Stimulated activated naive CD8-positive, alpha-beta T cell treated with anti-CD3 and anti-CD28 coated beads, Interleukin-15, Interleukin-2, amounts not matched to agents 100 ng/mL and 50 ng/mL, for 24 hours (primary cell): ENCODE measurements around the gene KRTAP12-2.

Experiments
- H3K27ac Mint-ChIP-seq: one replicate; pipeline ENCODE4 v1.8.0; 2021; ENCODE audit warnings: mild to moderate bottlenecking, mixed read lengths
- H3K27me3 Mint-ChIP-seq: one replicate; pipeline ENCODE4 v1.8.0; 2021; ENCODE audit warnings: mixed read lengths
- H3K36me3 Mint-ChIP-seq: one replicate; pipeline ENCODE4 v1.8.0; 2021; ENCODE audit warnings: low read depth, mixed read lengths
- H3K4me1 Mint-ChIP-seq: one replicate; pipeline ENCODE4 v1.8.0; 2021; ENCODE audit warnings: low read depth, mixed read lengths
- H3K4me3 Mint-ChIP-seq: one replicate; pipeline ENCODE4 v1.8.0; 2021; ENCODE audit warnings: mild to moderate bottlenecking, mixed read lengths
- H3K9me3 Mint-ChIP-seq: one replicate; pipeline ENCODE4 v1.8.0; 2021; ENCODE audit warnings: mixed read lengths

KRTAP12-2 gene

DNA sequence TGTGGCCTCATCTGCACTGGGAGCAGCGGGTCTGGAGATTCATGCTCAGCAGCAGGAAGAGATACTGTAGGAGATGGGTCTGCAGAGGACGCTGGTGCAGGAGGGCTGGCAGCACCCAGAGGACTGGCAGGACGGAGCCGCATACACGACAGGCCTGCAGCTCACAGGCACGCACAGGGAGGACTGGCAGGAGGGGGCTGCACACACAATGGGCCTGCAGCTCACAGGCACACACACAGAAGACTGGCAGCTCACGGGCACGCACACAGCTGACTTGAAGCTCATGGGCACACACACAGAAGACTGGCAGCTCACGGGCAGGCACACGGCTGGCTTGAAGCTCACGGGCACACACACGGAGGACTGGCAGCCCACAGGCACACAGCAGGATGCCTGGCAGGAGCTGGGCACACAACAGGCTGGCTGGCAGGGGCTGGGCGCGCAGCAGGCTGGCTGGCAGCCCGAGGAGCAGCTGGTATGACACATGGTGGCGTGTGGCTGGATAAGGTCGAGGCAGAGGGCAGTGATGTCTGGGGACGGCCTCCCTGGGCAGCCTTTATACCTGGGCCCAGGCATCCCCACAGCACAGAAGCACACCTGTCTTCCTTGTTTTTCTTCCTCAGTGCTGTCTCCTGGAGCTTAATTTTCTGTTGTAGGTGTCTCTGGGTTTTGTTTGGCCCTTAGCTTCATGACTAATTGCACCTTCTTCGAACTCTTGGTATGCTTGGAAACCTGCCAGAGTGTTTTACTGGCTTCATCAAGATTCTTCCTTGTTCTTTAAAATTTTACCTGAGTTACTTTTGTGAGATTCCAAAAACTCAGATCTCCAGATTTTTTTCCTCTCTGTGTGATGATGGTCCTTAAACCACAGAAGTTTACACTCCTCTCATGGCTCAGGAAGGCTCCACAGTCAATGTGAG lies at the start of gene KRTAP12-2:
TSS of gene KRTAP12-2 (minus strand) at position 527 of the 920 bp plus-strand sequence. CDS start at position 486, 41 bp downstream.
- Mint-ChIP-seq H3K27me3 (peaks cover 8% of the 10 kb centered on the region), H3K36me3 (peaks cover 5% of the 10 kb centered on the region), H3K27ac (no peak within 1 kb of the TSS), H3K4me1 (no peaks in the 10 kb centered on the region), H3K9me3 (peaks cover 25% of the 10 kb centered on the region), H3K4me3 (no peak within 1 kb of the TSS)

DNA sequence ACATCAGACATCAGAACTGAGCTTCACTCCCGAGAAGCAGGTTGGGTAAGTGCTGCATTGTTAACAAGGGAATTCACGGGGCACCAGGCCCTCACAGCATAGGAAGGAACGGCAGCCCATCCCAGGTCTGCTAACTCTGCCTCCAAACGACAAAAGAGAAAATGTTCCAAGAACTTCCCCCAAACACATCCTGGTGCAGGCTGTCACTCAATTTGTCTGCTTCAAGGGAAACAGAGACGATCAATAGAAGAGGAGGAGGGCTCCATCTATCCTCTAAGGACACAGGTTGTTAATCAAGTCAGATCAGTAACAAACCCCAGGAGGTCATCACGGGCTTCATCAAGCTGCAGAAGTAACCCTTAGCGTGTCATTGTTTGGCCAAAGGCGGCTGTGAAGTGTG lies 48.2 kb upstream of the KRTAP12-2 start:
- Mint-ChIP-seq H3K9me3 (peaks cover 6% of the 10 kb centered on the region), H3K27me3 (peaks cover 61% of the 10 kb centered on the region), H3K36me3 (no peaks in the 10 kb centered on the region), H3K4me3 (no peak overlapping the region), H3K27ac (no peak overlapping the region), H3K4me1 (peaks cover 18% of the 10 kb centered on the region)

- no peak overlapping the region for H3K4me3 Mint-ChIP-seq
- no peaks in the 10 kb centered on the region for H3K36me3 Mint-ChIP-seq
- peaks cover 6% of the 10 kb centered on the region for H3K9me3 Mint-ChIP-seq
- peaks cover 69% of the 10 kb centered on the region for H3K27me3 Mint-ChIP-seq
- no peak overlapping the region for H3K27ac Mint-ChIP-seq
- H3K4me1 Mint-ChIP-seq = peaks cover 26% of the 10 kb centered on the region
Measured at GRCh38 chr21:44713846-44714245, 47.1 kb upstream of the KRTAP12-2 start.

DNA sequence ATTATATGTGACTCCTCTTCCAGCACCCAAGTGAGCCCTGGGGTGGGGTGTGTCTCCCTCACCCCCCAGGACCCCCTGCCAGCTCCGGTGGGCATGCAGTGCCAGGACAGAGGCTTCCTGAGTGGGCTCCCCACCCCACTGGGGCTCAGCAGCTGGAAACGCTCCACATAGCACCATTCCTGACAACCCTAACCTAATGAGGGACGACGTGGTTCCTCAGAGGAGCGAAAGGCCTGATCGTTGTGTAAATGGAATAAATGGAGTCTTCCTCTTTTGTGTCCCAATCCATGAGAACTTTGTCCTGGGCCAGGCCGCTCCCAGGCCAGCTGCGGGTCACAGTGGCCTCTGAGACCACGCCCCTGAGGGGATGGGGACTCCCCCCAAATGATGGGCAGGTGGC lies 46.4 kb upstream of the KRTAP12-2 start:
- Mint-ChIP-seq H3K4me1 (peaks cover 26% of the 10 kb centered on the region), H3K27me3 (peaks cover 75% of the 10 kb centered on the region), H3K4me3 (no peak overlapping the region)

DNA sequence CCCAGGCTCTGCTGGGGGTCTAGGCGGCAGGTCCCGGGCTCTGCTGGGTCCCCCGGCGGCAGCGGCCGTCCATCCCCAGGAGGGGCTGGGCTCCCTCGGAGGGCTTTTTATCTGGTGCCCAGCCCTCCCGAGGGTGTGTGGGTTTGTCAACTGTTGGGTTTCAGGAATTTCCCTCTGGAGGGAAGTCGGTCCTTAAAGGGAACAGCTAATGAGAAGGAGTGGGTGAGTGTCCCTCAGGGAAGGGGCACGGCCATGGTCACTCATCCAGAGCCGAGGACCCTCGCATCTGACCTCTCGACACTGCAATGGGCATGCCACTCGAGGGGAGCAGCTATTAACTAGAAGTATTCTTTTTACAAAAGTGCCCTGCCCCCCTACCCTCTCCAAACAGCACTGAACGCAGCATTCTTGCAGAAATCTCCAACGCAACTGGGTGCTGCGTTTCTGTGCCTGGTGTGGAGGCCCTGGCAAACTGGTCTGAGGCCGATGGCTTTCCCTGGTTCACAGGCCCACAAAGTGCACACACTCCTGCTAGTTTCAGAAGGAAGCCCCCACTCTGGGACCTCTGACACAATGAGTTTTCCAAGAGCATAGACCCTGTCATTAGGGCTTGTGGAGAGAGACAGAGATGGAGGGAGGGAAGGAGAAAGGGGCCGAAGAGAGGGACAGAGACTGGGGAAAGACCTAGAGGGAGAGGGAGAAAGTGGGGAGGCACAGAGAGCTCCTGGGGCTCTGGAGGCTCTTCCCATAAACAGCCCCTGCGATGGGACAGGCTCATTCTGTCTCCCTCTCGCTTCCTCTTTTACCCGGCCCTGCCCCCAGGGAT lies 45.7 kb upstream of the KRTAP12-2 start:
- H3K4me3 Mint-ChIP-seq = no peak overlapping the region
- H3K27me3 Mint-ChIP-seq = peaks cover 82% of the 10 kb centered on the region
- H3K27ac Mint-ChIP-seq = no peak overlapping the region
- H3K36me3 Mint-ChIP-seq = no peaks in the 10 kb centered on the region
- H3K4me1 Mint-ChIP-seq = peaks cover 26% of the 10 kb centered on the region
- peaks cover 6% of the 10 kb centered on the region for H3K9me3 Mint-ChIP-seq

More for the DNA sequence above, 46.4 kb upstream of the KRTAP12-2 start:
- H3K9me3 Mint-ChIP-seq = peaks cover 6% of the 10 kb centered on the region
- H3K36me3 Mint-ChIP-seq = no peaks in the 10 kb centered on the region
- no peak overlapping the region for H3K27ac Mint-ChIP-seq

GRCh38 chr21:44711327-44712202 lies 44.8 kb upstream of the KRTAP12-2 start, which contains the start of gene TSPEAR:
TSS of gene TSPEAR (minus strand) at chr21:44711572. CDS start at chr21:44711514, 58 bp downstream.
- Mint-ChIP-seq H3K9me3 (peaks cover 6% of the 10 kb centered on the region), H3K4me1 (peaks cover 26% of the 10 kb centered on the region), H3K4me3 (no peak within 1 kb of the TSS), H3K27me3 (peaks cover 86% of the 10 kb centered on the region), H3K27ac (no peak within 1 kb of the TSS), H3K36me3 (no peaks in the 10 kb centered on the region)

DNA sequence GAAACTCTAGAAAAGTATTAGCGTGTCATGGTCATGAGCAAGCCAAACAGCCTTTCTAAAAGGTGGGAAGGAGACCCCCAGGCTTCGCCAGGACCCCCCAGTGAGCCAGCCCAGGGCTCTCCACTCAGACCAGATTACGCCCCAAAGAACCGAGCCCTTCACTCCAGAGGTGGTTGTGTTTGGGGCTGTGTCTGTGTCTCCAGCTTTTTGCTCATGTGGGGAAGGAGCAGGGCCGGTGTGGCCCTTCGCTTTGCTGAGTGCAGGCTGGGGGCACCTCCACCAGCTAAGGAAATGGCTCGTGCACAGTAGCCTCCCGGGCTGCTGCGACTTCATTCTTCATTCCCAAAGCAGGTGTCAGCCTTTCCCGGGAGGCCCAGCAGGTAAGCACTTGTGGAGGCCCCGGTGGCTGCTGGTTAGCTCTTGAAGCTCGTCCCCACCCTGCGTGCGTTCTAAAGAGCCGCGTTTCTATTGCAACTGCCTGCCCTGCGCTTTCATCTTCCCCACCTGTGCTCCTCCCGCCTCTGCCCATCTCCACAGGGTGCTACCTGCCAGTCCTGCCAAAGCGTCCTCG lies 44.1 kb upstream of the KRTAP12-2 start:
- no peak overlapping the region for H3K4me3 Mint-ChIP-seq
- H3K9me3 Mint-ChIP-seq = peaks cover 2% of the 10 kb centered on the region
- no peak overlapping the region for H3K27ac Mint-ChIP-seq
- peaks cover 26% of the 10 kb centered on the region for H3K4me1 Mint-ChIP-seq
- H3K27me3 Mint-ChIP-seq = peaks cover 90% of the 10 kb centered on the region
- H3K36me3 Mint-ChIP-seq = no peaks in the 10 kb centered on the region

DNA sequence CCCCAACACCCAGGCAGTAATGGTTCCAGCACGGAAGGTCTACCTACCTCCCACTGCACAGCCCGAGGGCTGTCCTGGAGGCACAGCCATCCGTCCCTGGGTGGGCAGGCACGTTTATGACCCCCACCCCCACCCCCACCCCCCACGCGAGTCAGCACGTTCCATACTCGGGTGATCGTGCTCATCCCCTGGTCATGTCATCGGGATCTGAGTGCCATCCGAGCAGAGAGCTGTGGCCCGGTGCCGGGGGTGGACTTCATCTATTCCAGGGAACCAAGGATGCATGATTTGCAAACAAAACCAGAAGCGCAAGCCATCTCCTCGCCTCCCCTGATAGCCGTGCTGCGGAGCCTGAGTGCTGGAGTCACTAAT lies 43.6 kb upstream of the KRTAP12-2 start:
- H3K36me3 Mint-ChIP-seq = no peaks in the 10 kb centered on the region
- H3K4me3 Mint-ChIP-seq = no peak overlapping the region
- peaks cover 89% of the 10 kb centered on the region for H3K27me3 Mint-ChIP-seq
- peaks cover 26% of the 10 kb centered on the region for H3K4me1 Mint-ChIP-seq
- no peak overlapping the region for H3K27ac Mint-ChIP-seq
- no peaks in the 10 kb centered on the region for H3K9me3 Mint-ChIP-seq

GRCh38 chr21:44709426-44710293 lies 42.9 kb upstream of the KRTAP12-2 start:
- no peak overlapping the region for H3K27ac Mint-ChIP-seq
- H3K4me1 Mint-ChIP-seq = peaks cover 20% of the 10 kb centered on the region
- no peaks in the 10 kb centered on the region for H3K9me3 Mint-ChIP-seq
- no peaks in the 10 kb centered on the region for H3K36me3 Mint-ChIP-seq
- H3K4me3 Mint-ChIP-seq = no peak overlapping the region
- peaks cover 89% of the 10 kb centered on the region for H3K27me3 Mint-ChIP-seq

- H3K36me3 Mint-ChIP-seq = no peaks in the 10 kb centered on the region
- no peak overlapping the region for H3K27ac Mint-ChIP-seq
- H3K4me1 Mint-ChIP-seq = peaks cover 20% of the 10 kb centered on the region
- H3K4me3 Mint-ChIP-seq = no peak overlapping the region
- H3K27me3 Mint-ChIP-seq = peaks cover 87% of the 10 kb centered on the region
- no peaks in the 10 kb centered on the region for H3K9me3 Mint-ChIP-seq
Measured at GRCh38 chr21:44708866-44709425, 42.2 kb upstream of the KRTAP12-2 start.

- Mint-ChIP-seq H3K4me3 (no peak overlapping the region), H3K9me3 (no peaks in the 10 kb centered on the region), H3K36me3 (no peaks in the 10 kb centered on the region), H3K27me3 (peaks cover 84% of the 10 kb centered on the region), H3K27ac (no peak overlapping the region), H3K4me1 (peaks cover 20% of the 10 kb centered on the region)
Measured at GRCh38 chr21:44708213-44708865, 41.6 kb upstream of the KRTAP12-2 start.

GRCh38 chr21:44706706-44707581 lies 40.2 kb upstream of the KRTAP12-2 start:
- H3K4me1 Mint-ChIP-seq = peaks cover 20% of the 10 kb centered on the region
- H3K36me3 Mint-ChIP-seq = no peaks in the 10 kb centered on the region
- H3K27me3 Mint-ChIP-seq = peaks cover 81% of the 10 kb centered on the region
- H3K27ac Mint-ChIP-seq = no peak overlapping the region
- no peaks in the 10 kb centered on the region for H3K9me3 Mint-ChIP-seq
- H3K4me3 Mint-ChIP-seq = no peak overlapping the region
